Central memory CD8-positive, alpha-beta T cell (primary cell): Measurements from ENCODE around the gene FLII.
"Not testable (repeated sequence)": the region's sequence is repeated elsewhere in the genome, so short reads cannot be mapped to it uniquely, and the experiment has no call there.

ENCODE experiments used
- ATAC-seq: fragments of 150-1000 bp; cut with Tn5 transposase; replicated peaks from 2 replicates; pipeline ENCODE4 v1.10.0; 2022; ENCODE audit warnings: mild to moderate bottlenecking, moderate FRiP score, moderate number of reproducible peaks; ENCODE audit not compliant: poor library complexity, severe bottlenecking; ENCODE audit errors: extremely low read depth
- DNase-seq, 2 donors: peaks; one replicate each; pipeline ENCODE4 v3.0.0; 2021; ENCODE audit warnings: low spot score in 2 of 2
- H3K27ac Mint-ChIP-seq: one replicate; pipeline ENCODE4 v1.8.0; 2022; ENCODE audit warnings: low read depth, mild to moderate bottlenecking, moderate library complexity, mixed read lengths
- H3K27me3 Mint-ChIP-seq: one replicate; pipeline ENCODE4 v1.8.0; 2022; ENCODE audit warnings: mixed read lengths
- H3K36me3 Mint-ChIP-seq: one replicate; pipeline ENCODE4 v1.8.0; 2022; ENCODE audit warnings: mild to moderate bottlenecking, moderate library complexity, mixed read lengths; ENCODE audit not compliant: insufficient read depth
- H3K4me1 Mint-ChIP-seq: one replicate; pipeline ENCODE4 v1.8.0; 2022; ENCODE audit warnings: mixed read lengths
- H3K4me3 Mint-ChIP-seq: one replicate; pipeline ENCODE4 v1.8.0; 2022; ENCODE audit warnings: mild to moderate bottlenecking, moderate library complexity, mixed read lengths
- H3K9me3 Mint-ChIP-seq: one replicate; pipeline ENCODE4 v1.8.0; 2022; ENCODE audit warnings: mixed read lengths

Gene FLII

DNA sequence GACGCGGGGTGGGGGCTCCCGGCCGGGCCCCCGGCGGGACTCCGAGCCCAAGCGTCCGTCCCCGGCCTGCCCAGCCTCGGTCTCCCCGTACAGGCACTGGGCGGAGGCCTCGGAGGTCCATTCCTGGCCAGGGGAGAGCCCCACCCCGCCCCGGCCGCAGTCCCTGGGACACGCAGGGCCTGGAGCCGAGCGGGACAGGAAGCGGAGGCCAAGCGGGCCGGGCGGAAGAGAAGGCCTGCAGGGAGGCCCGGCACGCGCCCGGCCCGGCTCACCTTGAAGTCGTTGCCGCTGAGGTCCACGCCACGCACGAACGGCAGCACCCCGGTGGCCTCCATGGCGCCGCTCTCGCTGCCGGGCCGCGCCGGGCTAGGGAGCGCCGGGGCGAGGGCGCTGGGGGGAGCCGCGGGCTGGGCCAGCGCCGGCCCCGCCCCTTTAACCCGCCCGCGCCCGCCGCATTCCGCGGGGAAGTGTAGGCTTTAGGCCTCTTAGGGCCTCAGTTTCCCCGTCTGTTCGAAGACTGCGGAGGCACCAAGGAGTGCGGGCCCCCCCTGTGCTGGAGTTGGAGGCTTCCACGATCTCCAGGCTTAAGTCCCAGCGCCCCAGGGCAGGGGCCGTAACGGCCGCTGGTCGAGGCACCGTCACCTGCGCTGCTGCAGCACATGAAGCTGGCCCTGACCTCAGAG lies at the start of gene FLII:
FLII (minus strand) TSS at position 383 of the 683 bp plus-strand sequence; CDS start at position 335, 48 bp downstream.
- H3K27ac Mint-ChIP-seq: peak within 1 kb of the TSS; percentile 89
- peak within 1 kb of the TSS; percentile 98 for H3K4me3 Mint-ChIP-seq
- peaks cover 33% of the 10 kb centered on the region for H3K4me1 Mint-ChIP-seq
- peak; percentile 30 for ATAC-seq
- H3K27me3 Mint-ChIP-seq: no peaks in the 10 kb centered on the region
- H3K36me3 Mint-ChIP-seq: peaks cover 25% of the 10 kb centered on the region
- peak; percentile 27 to 29 for DNase-seq
- no peaks in the 10 kb centered on the region for H3K9me3 Mint-ChIP-seq

GRCh38 chr17:18303206-18303605 lies 44.7 kb upstream of the FLII start:
- H3K9me3 Mint-ChIP-seq, H3K4me3 Mint-ChIP-seq, DNase-seq, ATAC-seq, H3K4me1 Mint-ChIP-seq, H3K27ac Mint-ChIP-seq, H3K27me3 Mint-ChIP-seq: not testable (repeated sequence)
- peaks cover 54% of the 10 kb centered on the region for H3K36me3 Mint-ChIP-seq

GRCh38 chr17:18300725-18301480 lies 42.4 kb upstream of the FLII start:
- no peak overlapping the region for H3K27ac Mint-ChIP-seq
- H3K4me1 Mint-ChIP-seq: no peaks in the 10 kb centered on the region
- no peaks in the 10 kb centered on the region for H3K27me3 Mint-ChIP-seq
- H3K9me3 Mint-ChIP-seq: no peaks in the 10 kb centered on the region
- ATAC-seq: no peak
- H3K36me3 Mint-ChIP-seq: peaks cover 40% of the 10 kb centered on the region
- no peak overlapping the region for H3K4me3 Mint-ChIP-seq
- no peak for DNase-seq

GRCh38 chr17:18298061-18298460 lies 39.5 kb upstream of the FLII start:
- peaks cover 33% of the 10 kb centered on the region for H3K36me3 Mint-ChIP-seq
- H3K4me1 Mint-ChIP-seq, ATAC-seq: not testable (repeated sequence)

GRCh38 chr17:18291718-18292540 lies 33.4 kb upstream of the FLII start:
- Mint-ChIP-seq H3K36me3 (peaks cover 46% of the 10 kb centered on the region), H3K27me3 (no peaks in the 10 kb centered on the region), H3K9me3 (no peaks in the 10 kb centered on the region), H3K4me3 (no peak overlapping the region), H3K27ac (no peak overlapping the region), H3K4me1 (no peaks in the 10 kb centered on the region)
- DNase-seq: no peak
- no peak for ATAC-seq

More at GRCh38 chr17:18298061-18298460, 39.5 kb upstream of the FLII start:
- H3K9me3 Mint-ChIP-seq, H3K4me3 Mint-ChIP-seq, H3K27me3 Mint-ChIP-seq, DNase-seq, H3K27ac Mint-ChIP-seq: not testable (repeated sequence)

GRCh38 chr17:18285296-18285695 lies 26.8 kb upstream of the FLII start:
- no peaks in the 10 kb centered on the region for H3K4me1 Mint-ChIP-seq
- H3K27ac Mint-ChIP-seq: no peak overlapping the region
- H3K4me3 Mint-ChIP-seq: no peak overlapping the region
- H3K9me3 Mint-ChIP-seq: no peaks in the 10 kb centered on the region
- no peaks in the 10 kb centered on the region for H3K27me3 Mint-ChIP-seq
- ATAC-seq (no peak), DNase-seq (no peak)
- H3K36me3 Mint-ChIP-seq: peaks cover 54% of the 10 kb centered on the region

DNA sequence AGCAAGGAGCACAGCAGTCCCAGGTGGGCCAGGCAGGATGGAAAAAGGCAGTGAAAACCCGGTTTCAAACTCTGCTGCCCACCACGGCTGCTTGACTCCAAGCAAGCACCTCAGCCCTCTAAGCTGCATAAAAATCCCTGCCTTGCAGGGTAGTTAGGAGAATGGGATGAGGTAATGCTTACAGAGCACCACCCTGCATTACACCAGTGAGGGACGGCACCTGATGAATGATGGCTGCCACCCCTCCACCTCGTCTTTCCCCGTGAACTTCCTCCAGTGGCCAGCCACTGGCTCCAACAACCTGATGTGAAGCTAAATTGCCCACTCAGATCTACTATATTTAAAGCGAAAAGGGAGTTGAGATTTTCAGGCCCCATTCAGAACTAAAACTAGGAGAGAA lies 23.2 kb upstream of the FLII start:
- Mint-ChIP-seq H3K4me3 (no peak overlapping the region), H3K9me3 (no peaks in the 10 kb centered on the region), H3K36me3 (peaks cover 44% of the 10 kb centered on the region), H3K27me3 (no peaks in the 10 kb centered on the region), H3K27ac (no peak overlapping the region), H3K4me1 (no peaks in the 10 kb centered on the region)
- no peak for DNase-seq
- ATAC-seq: no peak

DNA sequence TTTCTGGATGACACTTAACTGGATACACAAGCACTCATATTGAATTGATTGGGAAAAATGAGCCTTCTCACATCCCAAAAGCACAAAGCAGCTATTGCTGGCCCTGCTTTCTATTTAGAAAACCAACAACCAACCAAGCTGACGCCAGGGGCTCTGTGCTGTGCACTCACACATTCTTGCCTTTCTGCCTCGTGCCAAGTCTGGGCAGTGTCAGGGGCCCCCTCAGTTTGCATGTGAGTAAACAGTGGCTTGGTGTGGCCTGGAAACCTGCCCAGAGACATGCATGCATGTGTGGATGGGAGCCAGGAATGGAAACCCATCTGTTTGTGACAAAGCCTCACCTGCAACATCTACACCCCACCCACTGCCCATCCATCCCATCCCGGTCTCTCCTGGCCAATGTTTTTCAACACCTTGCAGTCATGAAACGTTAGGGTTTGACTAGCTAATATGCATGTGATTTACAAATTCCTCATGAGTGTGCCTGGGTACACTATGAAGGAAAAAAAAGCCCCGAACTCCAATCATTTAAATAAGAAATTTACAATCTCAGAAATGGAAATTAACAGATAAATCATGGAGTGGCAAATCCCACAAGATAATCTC lies 22.3 kb upstream of the FLII start:
- no peaks in the 10 kb centered on the region for H3K27me3 Mint-ChIP-seq
- no peaks in the 10 kb centered on the region for H3K9me3 Mint-ChIP-seq
- no peak overlapping the region for H3K27ac Mint-ChIP-seq
- ATAC-seq (no peak), DNase-seq (no peak)
- H3K36me3 Mint-ChIP-seq: peaks cover 42% of the 10 kb centered on the region
- no peaks in the 10 kb centered on the region for H3K4me1 Mint-ChIP-seq
- H3K4me3 Mint-ChIP-seq: no peak overlapping the region

GRCh38 chr17:18280249-18280648 lies 21.7 kb upstream of the FLII start:
- Mint-ChIP-seq H3K27me3 (no peaks in the 10 kb centered on the region), H3K9me3 (no peaks in the 10 kb centered on the region), H3K4me1 (no peaks in the 10 kb centered on the region), H3K36me3 (peaks cover 39% of the 10 kb centered on the region), H3K27ac (no peak overlapping the region), H3K4me3 (no peak overlapping the region)
- DNase-seq (no peak), ATAC-seq (no peak)

DNA sequence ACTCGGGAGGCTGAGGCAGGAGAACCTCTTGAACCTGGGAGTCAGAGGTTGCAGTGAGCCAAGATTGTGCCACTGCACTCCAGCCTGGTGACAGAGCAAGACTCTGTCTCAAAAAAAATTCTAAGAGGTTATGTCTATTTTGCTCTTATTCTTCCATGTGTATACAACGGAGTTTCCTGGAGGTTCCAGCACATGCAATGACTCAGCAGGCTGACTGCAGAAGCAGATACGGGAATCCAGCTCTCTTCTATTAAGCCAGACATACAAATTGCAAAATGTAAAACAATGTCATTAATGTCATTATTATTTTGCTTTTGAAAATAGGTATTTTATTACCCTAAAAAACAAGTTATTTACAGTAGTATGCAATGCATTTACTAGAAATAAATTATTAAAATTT lies 20.3 kb upstream of the FLII start:
- peaks cover 35% of the 10 kb centered on the region for H3K36me3 Mint-ChIP-seq
- no peak overlapping the region for H3K4me3 Mint-ChIP-seq
- H3K27me3 Mint-ChIP-seq: no peaks in the 10 kb centered on the region
- H3K9me3 Mint-ChIP-seq: no peaks in the 10 kb centered on the region
- H3K27ac Mint-ChIP-seq: no peak overlapping the region
- no peak for DNase-seq
- no peaks in the 10 kb centered on the region for H3K4me1 Mint-ChIP-seq
- ATAC-seq: no peak

- Mint-ChIP-seq H3K9me3 (no peaks in the 10 kb centered on the region), H3K4me1 (no peaks in the 10 kb centered on the region), H3K36me3 (peaks cover 26% of the 10 kb centered on the region), H3K27me3 (no peaks in the 10 kb centered on the region), H3K4me3 (no peak overlapping the region), H3K27ac (no peak overlapping the region)
- no peak for DNase-seq
- ATAC-seq: no peak
Measured at GRCh38 chr17:18277076-18277475, 18.5 kb upstream of the FLII start.
